ENCODE results near the gene BCAR1. TPM values are rescaled to one million over a fixed set of nuclear protein-coding genes. Genes with fewer than 3 reads are reported as not detected.

BCAR1 gene
- total and polyA plus RNA-seq, 2 of the 13 experiments (the other 11 are each of a cell fraction or from before 2014, with no cell fraction given): 48.1 to 51.7 TPM

- peak; percentile 62 for TF ChIP-seq ZFX (CRISPR knock-in tag; IDR thresholded peaks at IDR 0.05; ENCODE audit: low read depth)
- TF ChIP-seq ZNF652 (CRISPR knock-in tag; IDR thresholded peaks at IDR 0.05; ENCODE audit: borderline replicate concordance, low read depth): peak; percentile 96
- peak; percentile 60; the same call in 1 of the 2 replicates for TF ChIP-seq ZC3H4 (CRISPR knock-in tag; IDR thresholded peaks at IDR 0.05; ENCODE audit: borderline replicate concordance)
- TF ChIP-seq ZNF784 (CRISPR knock-in tag; IDR thresholded peaks at IDR 0.05; ENCODE audit: borderline replicate concordance): peak; percentile 23; the same call in 1 of the 2 replicates
- TF ChIP-seq FOSL2 (CRISPR knock-in tag; IDR thresholded peaks at IDR 0.05): 0 out of 2 replicates have a peak, but pooled peaks have one; percentile 19
- no peak for TF ChIP-seq RNF219 (CRISPR knock-in tag; IDR thresholded peaks at IDR 0.05)
- TF ChIP-seq ZNF550 (CRISPR knock-in tag; IDR thresholded peaks at IDR 0.05; ENCODE audit: borderline replicate concordance): no peak
- peak; percentile 67; the same call in 1 of the 2 replicates for TF ChIP-seq KMT2A (CRISPR knock-in tag; IDR thresholded peaks at IDR 0.05)
- TF ChIP-seq LBX2 (CRISPR knock-in tag; IDR thresholded peaks at IDR 0.05; ENCODE audit: borderline replicate concordance): no peak; the same call in 1 of the 2 replicates
- 0 out of 2 replicates have a peak, but pooled peaks have one; percentile 85 for TF ChIP-seq FOXO4 (CRISPR knock-in tag; conservative IDR thresholded peaks at IDR 0.05)
- no peak for TF ChIP-seq ATF3 (CRISPR knock-in tag; IDR thresholded peaks at IDR 0.05)
- TF ChIP-seq GATAD1 (CRISPR knock-in tag; IDR thresholded peaks at IDR 0.05): peak; percentile 10; the same call in 1 of the 2 replicates
- TF ChIP-seq ZFP91 (CRISPR knock-in tag; IDR thresholded peaks at IDR 0.05; ENCODE audit: borderline replicate concordance): peak; percentile 11; the same call in 1 of the 2 replicates
Measured at GRCh38 chr16:75251280-75252048, at the start of gene BCAR1 (continued).

All from HepG2 (cell line).